ENCODE results near the gene ESRRA. TPM values are rescaled to one million over a fixed set of nuclear protein-coding genes. Genes with fewer than 3 reads are reported as not detected.
A peak's percentile ranks its signal among the peaks of the same experiment; 100 is the strongest.

ESRRA gene
- polyA plus RNA-seq, 1 donor (not counting 4 experiments of a cell fraction or from before 2014, with no cell fraction given) = 20.8 TPM

- Histone ChIP-seq H3K79me2 (ENCODE audit: control insufficient read depth, insufficient read depth, low read length) (no peaks in the 10 kb centered on the region), H3K4me3 (ENCODE audit: control insufficient read depth in 2 of 3, extremely low read depth in 1 of 3, insufficient read depth in 2 of 3, low read depth in 1 of 3, low read length in 3 of 3) (peak overlapping the region in 1 of 3 experiments; percentile 34), H3K27ac (ENCODE audit: control insufficient read depth, insufficient read depth, low read length) (no peak overlapping the region), H3K9me3 (ENCODE audit: control insufficient read depth, low read depth, low read length) (no peaks in the 10 kb centered on the region), H3K4me2 (ENCODE audit: control insufficient read depth, extremely low read depth, insufficient read depth, low read depth, low read length) (peak overlapping the region; percentile 39), H3K9me1 (ENCODE audit: control insufficient read depth, extremely low read depth, insufficient read depth, low read length) (no peaks in the 10 kb centered on the region), H3K27me3 (ENCODE audit: control insufficient read depth, extremely low read depth, insufficient read depth, low read length) (no peaks in the 10 kb centered on the region), H3K4me1 (ENCODE audit: control insufficient read depth, extremely low read depth, insufficient read depth, low read length) (peaks cover 23% of the 10 kb centered on the region), H4K20me1 (ENCODE audit: control insufficient read depth, extremely low read depth, insufficient read depth, low read length) (no peaks in the 10 kb centered on the region), H3K36me3 (ENCODE audit: control insufficient read depth in 2 of 2, extremely low read depth in 1 of 2, insufficient read depth in 2 of 2, low read length in 2 of 2) (no peaks in the 10 kb centered on the region), H3K9ac (ENCODE audit: control insufficient read depth, extremely low read depth, insufficient read depth, low read length) (no peak overlapping the region), H2AFZ (ENCODE audit: control insufficient read depth, low read length) (peak overlapping the region; percentile 26)
- no peak for DNase-seq (ENCODE audit: low read depth, low spot score)
- TF ChIP-seq CTCF (optimal IDR thresholded peaks at IDR 0.05 in 1 of 3, IDR thresholded peaks at IDR 0.05 in 1 of 3, conservative IDR thresholded peaks at IDR 0.05 in 1 of 3; ENCODE audit: extremely low read depth in 1 of 3, insufficient read depth in 2 of 3, low read length in 3 of 3) (no peak), EZH2 (IDR thresholded peaks at IDR 0.05; ENCODE audit: low read length) (no peak)
- dilution Hi-C loops (cut with MboI; ENCODE audit: extremely low pct_ligation_motif_present, low sequenced_read_pairs) = no loop called here
- no peak for FAIRE-seq
Measured at GRCh38 chr11:64342869-64343745, 37.8 kb downstream of the ESRRA start.

GRCh38 chr11:64343767-64344559, 38.6 kb downstream of the ESRRA start:
- H4K20me1 ChIP-seq (ENCODE audit: control insufficient read depth, extremely low read depth, insufficient read depth, low read length) = no peaks in the 10 kb centered on the region
- no peak overlapping the region for H3K9ac ChIP-seq (ENCODE audit: control insufficient read depth, extremely low read depth, insufficient read depth, low read length)
- H3K27me3 ChIP-seq (ENCODE audit: control insufficient read depth, extremely low read depth, insufficient read depth, low read length) = no peaks in the 10 kb centered on the region
- no peaks in the 10 kb centered on the region for H3K36me3 ChIP-seq (ENCODE audit: control insufficient read depth in 2 of 2, extremely low read depth in 1 of 2, insufficient read depth in 2 of 2, low read length in 2 of 2)
- no peak for DNase-seq (ENCODE audit: low read depth, low spot score)
- H2AFZ ChIP-seq (ENCODE audit: control insufficient read depth, low read length) = no peak overlapping the region
- no peaks in the 10 kb centered on the region for H3K9me3 ChIP-seq (ENCODE audit: control insufficient read depth, low read depth, low read length)
- no peak for FAIRE-seq
- no peak overlapping the region for H3K27ac ChIP-seq (ENCODE audit: control insufficient read depth, insufficient read depth, low read length)
- no peaks in the 10 kb centered on the region for H3K79me2 ChIP-seq (ENCODE audit: control insufficient read depth, insufficient read depth, low read length)
- peaks cover 30% of the 10 kb centered on the region for H3K4me1 ChIP-seq (ENCODE audit: control insufficient read depth, extremely low read depth, insufficient read depth, low read length)
- peak; percentile 35 to 74 (median 63) for TF ChIP-seq CTCF (optimal IDR thresholded peaks at IDR 0.05 in 1 of 3, IDR thresholded peaks at IDR 0.05 in 1 of 3, conservative IDR thresholded peaks at IDR 0.05 in 1 of 3; ENCODE audit: extremely low read depth in 1 of 3, insufficient read depth in 2 of 3, low read length in 3 of 3)
- TF ChIP-seq EZH2 (IDR thresholded peaks at IDR 0.05; ENCODE audit: low read length) = no peak
- H3K9me1 ChIP-seq (ENCODE audit: control insufficient read depth, extremely low read depth, insufficient read depth, low read length) = no peaks in the 10 kb centered on the region
- H3K4me2 ChIP-seq (ENCODE audit: control insufficient read depth, extremely low read depth, insufficient read depth, low read depth, low read length) = no peak overlapping the region
- no peak overlapping the region for H3K4me3 ChIP-seq (ENCODE audit: control insufficient read depth in 2 of 3, extremely low read depth in 1 of 3, insufficient read depth in 2 of 3, low read depth in 1 of 3, low read length in 3 of 3)
- dilution Hi-C loops (cut with MboI; ENCODE audit: extremely low pct_ligation_motif_present, low sequenced_read_pairs) = no loop called here
